Activated CD4-positive, alpha-beta T cell treated with anti-CD3 and anti-CD28 coated beads for 24 hours (primary cell): ENCODE measurements around the gene STRAP.
"Not testable (repeated sequence)": the region's sequence is repeated elsewhere in the genome, so short reads cannot be mapped to it uniquely, and the experiment has no call there.

Source experiments
- DNase-seq, 2 donors: peaks; one replicate each; pipeline ENCODE4 v3.0.0-alpha.2; 2020; ENCODE audit warnings: low read depth in 2 of 2

The STRAP gene

GRCh38 chr12:15928346-15928745 lies 46.2 kb downstream of the STRAP start:
- no peak for DNase-seq

GRCh38 chr12:15928870-15929571 lies 46.8 kb downstream of the STRAP start:
- no peak for DNase-seq

GRCh38 chr12:15931590-15932053 lies 49.4 kb downstream of the STRAP start:
- DNase-seq = no peak

- no peak for DNase-seq
Observed at GRCh38 chr12:15932327-15932726, 50.1 kb downstream of the STRAP start.

GRCh38 chr12:15932971-15933370 lies 50.8 kb downstream of the STRAP start:
- no peak for DNase-seq

- DNase-seq = no peak
Observed at GRCh38 chr12:15933751-15934150, 51.6 kb downstream of the STRAP start.

- no peak for DNase-seq
Observed at GRCh38 chr12:15936751-15937150, 54.6 kb downstream of the STRAP start.

GRCh38 chr12:15937902-15938301 lies 55.7 kb downstream of the STRAP start:
- DNase-seq = no peak

GRCh38 chr12:15939111-15939510 lies 56.9 kb downstream of the STRAP start:
- DNase-seq = no peak

- DNase-seq = no peak
Observed at GRCh38 chr12:15942475-15942874, 60.3 kb downstream of the STRAP start.

GRCh38 chr12:15943519-15943918 lies 61.3 kb downstream of the STRAP start:
- not testable (repeated sequence) for DNase-seq

GRCh38 chr12:15948461-15948860 lies 66.3 kb downstream of the STRAP start:
- not testable (repeated sequence) for DNase-seq
